HCT116 (cell line): ENCODE data around the gene MSI2. TPM values are rescaled to one million over a fixed set of nuclear protein-coding genes. Genes with fewer than 3 reads are reported as not detected.

Experiments used
- ATAC-seq: fragments of 200-7000 bp; cut with Tn5 transposase; 2 replicates; pipeline ENCODE4 v1.9.1; 2020; ENCODE audit warnings: mild to moderate bottlenecking, moderate library complexity
- BruUV-seq: library from RNA; stranded (reverse); fragments of 400-500 nt; replicated peaks from 2 replicates; lab custom pipeline; 2021; lab: Mats Ljungman, UMichigan
- CTCF ChIA-PET: fragments of 300-600 bp; sonication (Branson Sonifier 250); formaldehyde crosslinking; loops from one replicate; lab custom pipeline; 2021; ENCODE audit warnings: antibody characterized with exemption; lab: Charles Lee
- POLR2A ChIA-PET: fragments of 300-600, 350-600 bp; sonication (Branson Sonifier 250); formaldehyde crosslinking; loops from one replicate; lab custom pipeline; 2021; ENCODE audit warnings: antibody characterized with exemption; lab: Charles Lee
- RAD21 ChIA-PET, 2 experiments: fragments of 300-600 bp; sonication (Branson Sonifier 250); formaldehyde crosslinking; loops; one replicate each; lab custom pipeline; 2023; ENCODE audit warnings: low total read pairs in 2 of 2; ENCODE audit not compliant: uncharacterized antibody in 2 of 2, unreplicated experiment in 2 of 2, low non-redundant PET in 1 of 2; lab: Charles Lee
- DNase-seq: peaks from one replicate; pipeline ENCODE4 v3.0.0-alpha.2; 2010; ENCODE audit warnings: low read depth, low spot score
- H2AFZ ChIP-seq: fragments of 200-600 bp; shearing (Covaris generic), sonication (generic); 2 replicates; pipeline ENCODE4 v1.6.1; 2017; ENCODE audit warnings: low read depth, mixed run types, mixed read lengths, antibody characterized with exemption, low read length; ENCODE audit not compliant: poor library complexity, severe bottlenecking
- H3K27ac ChIP-seq: 2 replicates; pipeline ENCODE4 v1.5.1; 2012; ENCODE audit warnings: low read depth, low read length
- H3K27me3 ChIP-seq: fragments of 200-600 bp; sonication (generic); 2 replicates; pipeline ENCODE4 v1.6.1; 2016; ENCODE audit warnings: mixed run types, low read length, mixed read lengths; ENCODE audit not compliant: insufficient read depth
- H3K36me3 ChIP-seq, 2 experiments: fragments of 200-500 bp in 1 of 2; fragments of 200-600 bp in 1 of 2; sonication (Bioruptor generic) in 1 of 2; sonication (generic) in 1 of 2; 2 replicates each; pipeline versions ENCODE4 v1.5.1 to v1.6.1; 2014 to 2016; ENCODE audit warnings: low read length in 2 of 2, inconsistent platforms in 1 of 2, mixed read lengths in 1 of 2, mixed run types in 1 of 2; ENCODE audit not compliant: insufficient read depth in 2 of 2, control insufficient read depth in 1 of 2
- H3K4me1 ChIP-seq, 2 experiments: fragments of 200-600 bp in 1 of 2; sonication (generic) in 1 of 2; 2 replicates each; pipeline versions ENCODE4 v1.5.1 to v1.6.1; 2012 to 2017; ENCODE audit warnings: low read length in 2 of 2, inconsistent platforms in 1 of 2, mild to moderate bottlenecking in 1 of 2, mixed read lengths in 1 of 2, mixed run types in 1 of 2, moderate library complexity in 1 of 2; ENCODE audit not compliant: insufficient read depth in 2 of 2, control insufficient read depth in 1 of 2
- H3K4me2 ChIP-seq: fragments of 200-600 bp; sonication (generic); 2 replicates; pipeline ENCODE4 v1.6.1; 2017; ENCODE audit warnings: mixed run types, low read length, mixed read lengths
- H3K4me3 ChIP-seq, 2 experiments: fragments of 200-600 bp in 1 of 2; sonication (generic) in 1 of 2; replicated peaks in 1 of 2; 2 replicates each; pipeline ENCODE4 v1.5.1; 2011 to 2016; ENCODE audit warnings: low read length in 2 of 2, control low read depth in 1 of 2, low read depth in 1 of 2, mild to moderate bottlenecking in 1 of 2, mixed read lengths in 1 of 2, mixed run types in 1 of 2
- H3K79me2 ChIP-seq: fragments of 200-600 bp; sonication (generic); 2 replicates; pipeline ENCODE4 v1.6.1; 2017; ENCODE audit warnings: mild to moderate bottlenecking, mixed run types, low read length, moderate library complexity, mixed read lengths; ENCODE audit not compliant: insufficient read depth
- H3K9ac ChIP-seq: fragments of 200-600 bp; sonication (generic); 2 replicates; pipeline ENCODE4 v1.6.1; 2016; ENCODE audit warnings: low read length, mixed read lengths
- H3K9me2 ChIP-seq: fragments of 200-600 bp; sonication (generic), shearing (Covaris generic); 2 replicates; pipeline ENCODE4 v1.6.1; 2017; ENCODE audit warnings: mixed run types, mild to moderate bottlenecking, moderate library complexity; ENCODE audit not compliant: insufficient read depth
- H3K9me3 ChIP-seq, 2 experiments: fragments of 200-500 bp in 1 of 2; fragments of 200-600 bp in 1 of 2; sonication (Bioruptor generic) in 1 of 2; sonication (generic) in 1 of 2; 2 replicates each; pipeline ENCODE4 v1.6.1; 2014 to 2017; ENCODE audit warnings: low read length in 2 of 2, mixed read lengths in 2 of 2, inconsistent platforms in 1 of 2, low read depth in 1 of 2, mild to moderate bottlenecking in 1 of 2, mixed run types in 1 of 2, moderate library complexity in 1 of 2; ENCODE audit not compliant: control insufficient read depth in 1 of 2, insufficient read depth in 1 of 2
- H4K20me1 ChIP-seq: fragments of 200-600 bp; sonication (generic), shearing (Covaris generic); 2 replicates; pipeline ENCODE4 v1.6.1; 2017; ENCODE audit warnings: mixed run types, mild to moderate bottlenecking, moderate library complexity; ENCODE audit not compliant: insufficient read depth
- CBX3 ChIP-seq: IDR thresholded peaks from 2 replicates; pipeline ENCODE4 v1.6.1; 2012; ENCODE audit warnings: low read depth
- CEBPB ChIP-seq: IDR thresholded peaks from 2 replicates; pipeline ENCODE4 v1.6.1; 2012; ENCODE audit warnings: low read depth
- EGR1 ChIP-seq: IDR thresholded peaks from 2 replicates; pipeline ENCODE4 v1.6.1; 2012; ENCODE audit warnings: low read depth
- ELF1 ChIP-seq: IDR thresholded peaks from 2 replicates; pipeline ENCODE4 v1.6.1; 2012; ENCODE audit warnings: low read depth, borderline replicate concordance
- EZH2phosphoT487 ChIP-seq: fragments of 200-600 bp; IDR thresholded peaks from 2 replicates; pipeline ENCODE4 v1.6.1; 2018; ENCODE audit warnings: antibody characterized with exemption, borderline replicate concordance
- JUND ChIP-seq: IDR thresholded peaks from 2 replicates; pipeline ENCODE4 v1.6.1; 2012
- POLR2A ChIP-seq: IDR thresholded peaks from 2 replicates; pipeline ENCODE4 v1.7.0; 2011; ENCODE audit warnings: borderline replicate concordance; ENCODE audit not compliant: insufficient read depth, insufficient read length; ENCODE audit errors: extremely low read depth
- POLR2AphosphoS5 ChIP-seq: IDR thresholded peaks from 2 replicates; pipeline ENCODE4 v1.6.1; 2011; ENCODE audit warnings: mild to moderate bottlenecking, low read depth, low read length, moderate library complexity
- RAD21 ChIP-seq: IDR thresholded peaks from 2 replicates; pipeline ENCODE4 v1.6.1; 2012; ENCODE audit warnings: low read depth, mild to moderate bottlenecking
- SIN3A ChIP-seq: IDR thresholded peaks from 2 replicates; pipeline ENCODE4 v1.6.1; 2012; ENCODE audit warnings: low read depth
- SP1 ChIP-seq: IDR thresholded peaks from 2 replicates; pipeline ENCODE4 v1.6.1; 2012; ENCODE audit warnings: low read depth
- SRF ChIP-seq: IDR thresholded peaks from 2 replicates; pipeline ENCODE4 v1.6.1; 2012; ENCODE audit warnings: low read depth
- YY1 ChIP-seq: IDR thresholded peaks from 2 replicates; pipeline ENCODE4 v1.6.1; 2011; ENCODE audit warnings: low read length, low read depth, moderate library complexity, mild to moderate bottlenecking; ENCODE audit not compliant: insufficient replicate concordance; ENCODE audit errors: extremely low read depth
- ZNF274 ChIP-seq: fragments of 200-500 bp; sonication (Bioruptor generic); IDR thresholded peaks from 2 replicates; pipeline ENCODE4 v1.6.1; 2014; ENCODE audit warnings: mild to moderate bottlenecking, low read depth, low read length, inconsistent platforms
- intact Hi-C: fragments of 100-400 bp; cut with micrococcal nuclease; formaldehyde crosslinking; loops from 2 replicates; pipeline ENCODE4 v1.10.0; 2022
- total RNA-seq: library from RNA; stranded (reverse); gene quantifications from one replicate; pipeline ENCODE4 v1.2.1, GENCODE V29; 2021; ENCODE audit not compliant: unreplicated experiment
- TF ChIP-seq, protein P1 (sequence below): IDR thresholded peaks from 2 replicates; pipeline ENCODE4 v1.6.1; 2012
- TF ChIP-seq, protein P2 (sequence below): IDR thresholded peaks from 2 replicates; pipeline ENCODE4 v1.6.1; 2012; ENCODE audit warnings: low read depth
- TF ChIP-seq, protein P3 (sequence below): IDR thresholded peaks from 2 replicates; pipeline ENCODE4 v1.6.1; 2011; ENCODE audit warnings: mild to moderate bottlenecking, low read length, moderate library complexity; ENCODE audit not compliant: insufficient replicate concordance; ENCODE audit errors: extremely low read depth

The MSI2 gene
- total RNA-seq, 1 experiment from 2014 or later, result 137 TPM

DNA sequence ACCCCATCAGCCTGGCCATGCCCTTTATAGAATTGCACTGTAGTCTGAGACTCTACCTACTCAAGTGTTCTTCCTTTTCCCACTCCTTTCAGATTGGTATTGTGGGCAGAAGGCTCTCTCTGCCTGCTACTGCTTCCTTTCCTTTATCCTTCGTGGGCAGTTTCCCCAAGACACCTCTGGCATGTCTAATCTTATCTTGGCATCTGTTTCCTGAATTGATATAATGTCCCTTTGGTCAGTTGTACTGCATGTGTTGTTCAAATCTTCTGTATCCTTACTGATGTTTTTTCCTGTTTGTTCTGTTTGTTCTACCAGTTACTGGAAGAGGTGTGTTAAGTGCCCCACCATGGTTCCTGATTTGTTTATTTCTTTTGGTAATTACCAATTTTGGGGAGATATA is 29.5 kb upstream of the MSI2 start:
- ChIA-PET RAD21 (no interaction called here), CTCF (interaction anchor here (1.4 kb wide), 1 partner anchor 16 kb away, joined by 9 read pairs; no protein-coding TSS in a partner anchor), POLR2A (no interaction called here)
- intact Hi-C loops, result no loop called here
- DNase-seq, result no peak
- H3K4me1 ChIP-seq, result no peaks in the 10 kb centered on the region
- no peak overlapping the region for H3K27ac ChIP-seq
- no peak overlapping the region for H3K4me3 ChIP-seq
- H3K9ac ChIP-seq, result no peak overlapping the region
- H3K9me3 ChIP-seq, result peaks cover 0 to 7% of the 10 kb centered on the region in 2 experiments; a peak in 2 of 4 replicates
- H3K4me2 ChIP-seq, result no peak overlapping the region
- H3K9me2 ChIP-seq, result no peaks in the 10 kb centered on the region
- no peaks in the 10 kb centered on the region for H3K27me3 ChIP-seq
- H3K36me3 ChIP-seq, result no peaks in the 10 kb centered on the region
- BruUV-seq, result no TSS peak
- H4K20me1 ChIP-seq, result no peaks in the 10 kb centered on the region
- H3K79me2 ChIP-seq, result no peaks in the 10 kb centered on the region
- H2AFZ ChIP-seq, result no peak overlapping the region
- TF ChIP-seq JUND (no peak), POLR2AphosphoS5 (no peak), EZH2phosphoT487 (no peak), EGR1 (no peak), ELF1 (no peak), CBX3 (no peak), POLR2A (no peak)
- TF ChIP-seq, protein P1, sequence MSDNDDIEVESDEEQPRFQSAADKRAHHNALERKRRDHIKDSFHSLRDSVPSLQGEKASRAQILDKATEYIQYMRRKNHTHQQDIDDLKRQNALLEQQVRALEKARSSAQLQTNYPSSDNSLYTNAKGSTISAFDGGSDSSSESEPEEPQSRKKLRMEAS, result no peak
- ATAC-seq, result no peak

DNA sequence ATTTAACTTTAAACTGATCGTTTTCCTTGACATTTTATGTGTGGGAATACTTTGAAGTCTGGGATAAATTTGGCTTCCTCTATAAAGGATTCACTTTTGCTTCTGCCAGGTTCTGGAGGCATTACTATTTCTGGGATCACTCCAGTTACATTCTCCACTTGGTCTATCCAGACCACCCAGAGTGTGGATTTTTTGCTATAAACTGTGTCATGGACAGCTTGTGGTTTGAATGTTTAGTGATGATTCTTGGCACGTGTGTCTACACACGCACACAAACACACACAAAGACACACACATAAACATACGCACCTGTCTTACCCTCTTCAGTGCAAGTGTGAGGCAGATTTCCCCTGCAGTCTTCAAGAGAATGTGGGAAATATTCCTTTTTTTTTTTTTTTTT is 27.4 kb upstream of the MSI2 start:
- no peak overlapping the region for H2AFZ ChIP-seq
- no peak overlapping the region for H3K4me3 ChIP-seq
- no peaks in the 10 kb centered on the region for H3K9me2 ChIP-seq
- POLR2A ChIA-PET, result no interaction called here
- H3K27me3 ChIP-seq, result no peaks in the 10 kb centered on the region
- CTCF ChIA-PET, result interaction anchor here (1.0 kb wide), 2 partner anchors 14 kb away, joined by 4 read pairs; no protein-coding TSS in a partner anchor
- BruUV-seq, result no TSS peak
- H3K27ac ChIP-seq, result no peak overlapping the region
- DNase-seq (no peak), ATAC-seq (no peak)
- RAD21 ChIA-PET, result no interaction called here
- no peak overlapping the region for H3K9ac ChIP-seq
- H3K36me3 ChIP-seq, result no peaks in the 10 kb centered on the region
- no peaks in the 10 kb centered on the region for H4K20me1 ChIP-seq
- H3K9me3 ChIP-seq, result no peaks in the 10 kb centered on the region
- H3K4me1 ChIP-seq, result no peaks in the 10 kb centered on the region
- no peak overlapping the region for H3K4me2 ChIP-seq
- TF ChIP-seq JUND (no peak), POLR2A (no peak), SIN3A (no peak), EGR1 (no peak), CBX3 (no peak), SRF (no peak), CEBPB (no peak), ZNF274 (no peak), POLR2AphosphoS5 (no peak), YY1 (no peak), SP1 (no peak), RAD21 (no peak)
- TF ChIP-seq, protein P2, sequence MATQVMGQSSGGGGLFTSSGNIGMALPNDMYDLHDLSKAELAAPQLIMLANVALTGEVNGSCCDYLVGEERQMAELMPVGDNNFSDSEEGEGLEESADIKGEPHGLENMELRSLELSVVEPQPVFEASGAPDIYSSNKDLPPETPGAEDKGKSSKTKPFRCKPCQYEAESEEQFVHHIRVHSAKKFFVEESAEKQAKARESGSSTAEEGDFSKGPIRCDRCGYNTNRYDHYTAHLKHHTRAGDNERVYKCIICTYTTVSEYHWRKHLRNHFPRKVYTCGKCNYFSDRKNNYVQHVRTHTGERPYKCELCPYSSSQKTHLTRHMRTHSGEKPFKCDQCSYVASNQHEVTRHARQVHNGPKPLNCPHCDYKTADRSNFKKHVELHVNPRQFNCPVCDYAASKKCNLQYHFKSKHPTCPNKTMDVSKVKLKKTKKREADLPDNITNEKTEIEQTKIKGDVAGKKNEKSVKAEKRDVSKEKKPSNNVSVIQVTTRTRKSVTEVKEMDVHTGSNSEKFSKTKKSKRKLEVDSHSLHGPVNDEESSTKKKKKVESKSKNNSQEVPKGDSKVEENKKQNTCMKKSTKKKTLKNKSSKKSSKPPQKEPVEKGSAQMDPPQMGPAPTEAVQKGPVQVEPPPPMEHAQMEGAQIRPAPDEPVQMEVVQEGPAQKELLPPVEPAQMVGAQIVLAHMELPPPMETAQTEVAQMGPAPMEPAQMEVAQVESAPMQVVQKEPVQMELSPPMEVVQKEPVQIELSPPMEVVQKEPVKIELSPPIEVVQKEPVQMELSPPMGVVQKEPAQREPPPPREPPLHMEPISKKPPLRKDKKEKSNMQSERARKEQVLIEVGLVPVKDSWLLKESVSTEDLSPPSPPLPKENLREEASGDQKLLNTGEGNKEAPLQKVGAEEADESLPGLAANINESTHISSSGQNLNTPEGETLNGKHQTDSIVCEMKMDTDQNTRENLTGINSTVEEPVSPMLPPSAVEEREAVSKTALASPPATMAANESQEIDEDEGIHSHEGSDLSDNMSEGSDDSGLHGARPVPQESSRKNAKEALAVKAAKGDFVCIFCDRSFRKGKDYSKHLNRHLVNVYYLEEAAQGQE, result no peak
- TF ChIP-seq, protein P3, sequence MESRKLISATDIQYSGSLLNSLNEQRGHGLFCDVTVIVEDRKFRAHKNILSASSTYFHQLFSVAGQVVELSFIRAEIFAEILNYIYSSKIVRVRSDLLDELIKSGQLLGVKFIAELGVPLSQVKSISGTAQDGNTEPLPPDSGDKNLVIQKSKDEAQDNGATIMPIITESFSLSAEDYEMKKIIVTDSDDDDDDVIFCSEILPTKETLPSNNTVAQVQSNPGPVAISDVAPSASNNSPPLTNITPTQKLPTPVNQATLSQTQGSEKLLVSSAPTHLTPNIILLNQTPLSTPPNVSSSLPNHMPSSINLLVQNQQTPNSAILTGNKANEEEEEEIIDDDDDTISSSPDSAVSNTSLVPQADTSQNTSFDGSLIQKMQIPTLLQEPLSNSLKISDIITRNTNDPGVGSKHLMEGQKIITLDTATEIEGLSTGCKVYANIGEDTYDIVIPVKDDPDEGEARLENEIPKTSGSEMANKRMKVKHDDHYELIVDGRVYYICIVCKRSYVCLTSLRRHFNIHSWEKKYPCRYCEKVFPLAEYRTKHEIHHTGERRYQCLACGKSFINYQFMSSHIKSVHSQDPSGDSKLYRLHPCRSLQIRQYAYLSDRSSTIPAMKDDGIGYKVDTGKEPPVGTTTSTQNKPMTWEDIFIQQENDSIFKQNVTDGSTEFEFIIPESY, result no peak
- no peaks in the 10 kb centered on the region for H3K79me2 ChIP-seq
- intact Hi-C loops, result no loop called here
